ENCODE measurements around the gene CREG1.

CREG1 gene

DNA sequence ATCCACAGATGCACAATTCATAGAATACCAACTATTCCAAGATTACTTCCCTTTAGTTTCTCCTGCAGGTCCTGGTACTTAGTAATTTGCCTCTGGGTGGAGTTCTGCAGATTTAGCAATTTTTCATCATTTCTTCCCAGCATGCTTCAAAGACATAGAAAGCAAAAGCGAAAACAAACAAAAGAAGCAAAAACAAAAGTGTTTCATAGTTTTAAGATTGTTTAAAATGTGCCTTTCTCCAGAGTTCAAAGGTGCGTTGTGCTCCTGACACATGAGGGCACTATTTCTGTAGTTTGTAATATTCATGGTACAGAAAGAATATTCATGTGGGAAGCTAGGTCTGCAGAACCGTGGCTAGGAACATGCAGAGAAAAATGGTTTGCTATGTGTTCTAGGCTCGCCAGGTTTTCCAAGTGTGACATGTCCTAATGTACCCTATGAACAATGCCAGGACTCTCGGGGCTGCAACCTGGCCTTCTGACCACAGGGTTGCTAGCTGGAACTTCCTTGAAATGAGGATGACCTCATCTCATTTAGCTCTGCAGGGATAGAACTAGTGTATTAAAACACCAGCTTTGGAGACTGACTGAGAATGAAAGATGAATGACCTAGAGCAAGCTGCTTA, 46.5 kb upstream of the CREG1 start:
- Histone ChIP-seq H3K4me3 (replicated peaks; ENCODE audit: insufficient read depth, low read length) (no peak overlapping the region), H3K27ac (replicated peaks) (no peak overlapping the region), H3K27me3 (ENCODE audit: insufficient read depth, poor library complexity, severe bottlenecking) (no peaks in the 10 kb centered on the region)
- DNase-seq (ENCODE audit: low read depth in 1 of 2, low spot score in 1 of 2), result peak; percentile 41 to 52
- peak; percentile 50 for TF ChIP-seq CTCF (IDR thresholded peaks at IDR 0.05; ENCODE audit: insufficient read depth, low read length)
- TF ChIP-seq, protein P1, sequence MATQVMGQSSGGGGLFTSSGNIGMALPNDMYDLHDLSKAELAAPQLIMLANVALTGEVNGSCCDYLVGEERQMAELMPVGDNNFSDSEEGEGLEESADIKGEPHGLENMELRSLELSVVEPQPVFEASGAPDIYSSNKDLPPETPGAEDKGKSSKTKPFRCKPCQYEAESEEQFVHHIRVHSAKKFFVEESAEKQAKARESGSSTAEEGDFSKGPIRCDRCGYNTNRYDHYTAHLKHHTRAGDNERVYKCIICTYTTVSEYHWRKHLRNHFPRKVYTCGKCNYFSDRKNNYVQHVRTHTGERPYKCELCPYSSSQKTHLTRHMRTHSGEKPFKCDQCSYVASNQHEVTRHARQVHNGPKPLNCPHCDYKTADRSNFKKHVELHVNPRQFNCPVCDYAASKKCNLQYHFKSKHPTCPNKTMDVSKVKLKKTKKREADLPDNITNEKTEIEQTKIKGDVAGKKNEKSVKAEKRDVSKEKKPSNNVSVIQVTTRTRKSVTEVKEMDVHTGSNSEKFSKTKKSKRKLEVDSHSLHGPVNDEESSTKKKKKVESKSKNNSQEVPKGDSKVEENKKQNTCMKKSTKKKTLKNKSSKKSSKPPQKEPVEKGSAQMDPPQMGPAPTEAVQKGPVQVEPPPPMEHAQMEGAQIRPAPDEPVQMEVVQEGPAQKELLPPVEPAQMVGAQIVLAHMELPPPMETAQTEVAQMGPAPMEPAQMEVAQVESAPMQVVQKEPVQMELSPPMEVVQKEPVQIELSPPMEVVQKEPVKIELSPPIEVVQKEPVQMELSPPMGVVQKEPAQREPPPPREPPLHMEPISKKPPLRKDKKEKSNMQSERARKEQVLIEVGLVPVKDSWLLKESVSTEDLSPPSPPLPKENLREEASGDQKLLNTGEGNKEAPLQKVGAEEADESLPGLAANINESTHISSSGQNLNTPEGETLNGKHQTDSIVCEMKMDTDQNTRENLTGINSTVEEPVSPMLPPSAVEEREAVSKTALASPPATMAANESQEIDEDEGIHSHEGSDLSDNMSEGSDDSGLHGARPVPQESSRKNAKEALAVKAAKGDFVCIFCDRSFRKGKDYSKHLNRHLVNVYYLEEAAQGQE (IDR thresholded peaks at IDR 0.05; ENCODE audit: insufficient replicate concordance, low read depth), result no peak

DNA sequence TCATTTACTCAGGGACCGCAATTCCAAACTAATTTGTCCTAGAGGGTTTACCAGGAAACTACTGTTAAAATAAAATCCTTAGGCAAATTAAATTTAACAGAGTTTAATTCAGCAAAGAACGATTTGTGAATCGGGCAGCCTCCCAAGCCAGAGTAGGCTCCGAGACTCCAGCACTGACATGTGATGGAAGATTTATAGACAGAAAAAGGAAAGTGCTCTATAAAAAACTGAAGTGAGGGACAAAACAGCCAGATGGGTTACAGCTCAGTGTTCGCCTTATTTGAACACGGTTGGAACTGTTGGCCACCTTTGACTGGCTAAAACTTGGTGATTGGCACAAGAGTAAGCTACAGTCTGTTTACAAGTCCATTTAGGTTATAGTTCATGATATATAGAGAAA, 41.3 kb upstream of the CREG1 start:
- H3K4me3 ChIP-seq (replicated peaks; ENCODE audit: insufficient read depth, low read length), result no peak overlapping the region
- TF ChIP-seq POLR2AphosphoS5 (IDR thresholded peaks at IDR 0.05; ENCODE audit: low read depth), result no peak
- no peak for TF ChIP-seq CTCF (IDR thresholded peaks at IDR 0.05; ENCODE audit: insufficient read depth, low read length)
- TF ChIP-seq, protein P1 (IDR thresholded peaks at IDR 0.05; ENCODE audit: insufficient replicate concordance, low read depth), result no peak
- no peak for TF ChIP-seq GABPA (IDR thresholded peaks at IDR 0.05; ENCODE audit: low read depth)
- TF ChIP-seq SPI1 (IDR thresholded peaks at IDR 0.05; ENCODE audit: borderline replicate concordance, low read depth), result no peak
- no peaks in the 10 kb centered on the region for H3K27me3 ChIP-seq (ENCODE audit: insufficient read depth, poor library complexity, severe bottlenecking)
- H3K27ac ChIP-seq (replicated peaks), result no peak overlapping the region
- DNase-seq (ENCODE audit: low read depth in 1 of 2, low spot score in 1 of 2), result no peak

- H3K27me3 ChIP-seq (ENCODE audit: insufficient read depth, poor library complexity, severe bottlenecking), result no peaks in the 10 kb centered on the region
- no peak for TF ChIP-seq SPI1 (IDR thresholded peaks at IDR 0.05; ENCODE audit: borderline replicate concordance, low read depth)
- no peak overlapping the region for H3K27ac ChIP-seq (replicated peaks)
- no peak overlapping the region for H3K4me3 ChIP-seq (replicated peaks; ENCODE audit: insufficient read depth, low read length)
- DNase-seq (ENCODE audit: low read depth in 1 of 2, low spot score in 1 of 2), result no peak
Observed at GRCh38 chr1:167593860-167594259, 40.3 kb upstream of the CREG1 start.

DNA sequence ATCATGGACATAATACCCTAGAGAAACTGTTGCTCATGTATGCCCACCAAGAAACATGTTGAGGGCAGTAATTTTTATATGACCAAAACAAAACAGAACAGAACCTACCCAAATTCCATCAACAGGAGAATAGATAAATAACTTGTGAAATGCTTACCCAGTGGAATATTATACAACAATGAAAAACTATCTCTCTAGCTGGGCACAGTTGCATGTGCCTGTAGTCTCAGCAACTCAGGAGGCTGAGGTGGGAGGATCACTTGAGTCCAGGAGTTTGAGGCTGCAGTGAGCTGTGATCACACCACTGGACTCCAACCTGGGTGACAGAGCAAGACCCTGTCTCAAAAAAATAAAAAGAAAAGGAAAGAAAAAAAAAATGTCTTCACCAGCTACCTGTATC, 38.9 kb upstream of the CREG1 start:
- no peak overlapping the region for H3K4me3 ChIP-seq (replicated peaks; ENCODE audit: insufficient read depth, low read length)
- no peak overlapping the region for H3K27ac ChIP-seq (replicated peaks)
- TF ChIP-seq SPI1 (IDR thresholded peaks at IDR 0.05; ENCODE audit: borderline replicate concordance, low read depth), result no peak
- TF ChIP-seq, protein P1 (IDR thresholded peaks at IDR 0.05; ENCODE audit: insufficient replicate concordance, low read depth), result no peak
- no peak for TF ChIP-seq GABPA (IDR thresholded peaks at IDR 0.05; ENCODE audit: low read depth)
- TF ChIP-seq POLR2AphosphoS5 (IDR thresholded peaks at IDR 0.05; ENCODE audit: low read depth), result no peak
- TF ChIP-seq CTCF (IDR thresholded peaks at IDR 0.05; ENCODE audit: insufficient read depth, low read length), result no peak
- H3K27me3 ChIP-seq (ENCODE audit: insufficient read depth, poor library complexity, severe bottlenecking), result no peaks in the 10 kb centered on the region
- no peak for DNase-seq (ENCODE audit: low read depth in 1 of 2, low spot score in 1 of 2)
